HL-60/S4 treated with retinoic acid at 250 ng/mL for 4 days and 3 days (cell line): ENCODE data around the gene EBF3.
"Not testable (repeated sequence)": the region's sequence is repeated elsewhere in the genome, so short reads cannot be mapped to it uniquely, and the experiment has no call there.

Experiments used
- in situ Hi-C: fragments of 300-500 bp; cut with MboI; formaldehyde crosslinking; loops from 2 replicates; pipeline ENCODE4 v1.7.0; 2022; ENCODE audit warnings: low sequenced_read_pairs

EBF3 gene

DNA sequence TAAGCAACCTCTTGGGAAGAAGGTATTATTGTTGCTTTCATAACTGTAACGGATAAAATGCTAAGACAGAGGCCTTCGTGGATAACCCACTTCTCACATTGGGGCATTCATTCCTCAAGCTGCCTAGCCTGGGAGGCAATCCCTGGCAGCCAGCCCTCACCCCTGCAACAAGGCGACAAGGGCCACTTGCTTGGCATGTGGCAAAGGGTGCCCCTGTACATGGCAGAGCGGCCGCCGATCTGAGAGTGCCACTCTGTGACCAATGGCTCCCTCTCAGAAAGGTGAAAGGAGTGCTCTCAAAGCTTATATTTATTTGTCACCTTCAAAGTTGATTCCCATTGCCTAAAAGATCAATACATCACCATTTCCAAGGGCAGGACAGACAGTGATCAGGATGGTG lies 31.9 kb downstream of the EBF3 start:
- in situ Hi-C loops, result no loop called here

DNA sequence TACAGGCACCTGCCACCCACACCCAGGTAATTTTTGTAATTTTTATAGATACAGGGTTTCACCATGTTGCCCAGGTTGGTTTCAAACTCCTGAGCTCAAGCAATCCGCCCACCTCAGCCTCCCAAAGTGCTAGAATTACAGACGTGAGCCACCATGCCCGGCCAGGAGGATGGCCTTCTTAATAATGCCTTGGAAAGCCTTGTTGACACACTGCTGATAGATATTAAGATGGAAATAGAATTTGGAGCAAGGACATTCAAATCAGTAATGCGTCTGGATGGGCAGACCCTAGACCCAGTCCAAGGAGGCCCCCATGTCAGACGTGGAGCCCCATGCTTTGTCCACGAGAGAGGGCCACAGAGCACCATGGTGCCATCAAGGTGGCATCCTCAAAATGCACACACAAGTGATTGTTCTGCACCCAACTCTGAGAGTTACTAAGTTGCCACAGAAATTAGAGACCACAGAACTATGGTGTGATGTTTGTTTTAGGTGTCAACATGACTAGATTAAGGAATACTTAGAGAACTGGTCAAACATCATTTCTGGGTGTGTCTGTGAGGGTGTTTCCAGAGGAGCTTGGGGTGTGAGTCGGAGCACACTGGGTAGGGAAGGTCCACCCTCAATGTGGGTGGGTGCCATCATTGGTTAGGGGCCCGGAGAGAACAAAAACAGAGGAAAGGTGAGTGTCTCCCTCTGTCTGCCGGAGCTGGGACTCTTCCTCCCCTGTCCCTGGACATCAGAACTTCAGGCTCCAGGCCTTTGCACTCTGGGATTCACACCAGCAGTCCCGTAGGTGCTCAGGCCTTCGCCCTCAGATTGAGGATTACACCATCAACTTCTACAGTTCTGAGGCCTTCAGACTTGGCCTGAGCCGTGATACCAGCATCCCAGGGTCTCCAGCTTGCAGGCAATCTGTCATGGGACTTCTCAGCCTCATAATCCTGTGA lies 34.5 kb downstream of the EBF3 start:
- in situ Hi-C loops, result no loop called here

DNA sequence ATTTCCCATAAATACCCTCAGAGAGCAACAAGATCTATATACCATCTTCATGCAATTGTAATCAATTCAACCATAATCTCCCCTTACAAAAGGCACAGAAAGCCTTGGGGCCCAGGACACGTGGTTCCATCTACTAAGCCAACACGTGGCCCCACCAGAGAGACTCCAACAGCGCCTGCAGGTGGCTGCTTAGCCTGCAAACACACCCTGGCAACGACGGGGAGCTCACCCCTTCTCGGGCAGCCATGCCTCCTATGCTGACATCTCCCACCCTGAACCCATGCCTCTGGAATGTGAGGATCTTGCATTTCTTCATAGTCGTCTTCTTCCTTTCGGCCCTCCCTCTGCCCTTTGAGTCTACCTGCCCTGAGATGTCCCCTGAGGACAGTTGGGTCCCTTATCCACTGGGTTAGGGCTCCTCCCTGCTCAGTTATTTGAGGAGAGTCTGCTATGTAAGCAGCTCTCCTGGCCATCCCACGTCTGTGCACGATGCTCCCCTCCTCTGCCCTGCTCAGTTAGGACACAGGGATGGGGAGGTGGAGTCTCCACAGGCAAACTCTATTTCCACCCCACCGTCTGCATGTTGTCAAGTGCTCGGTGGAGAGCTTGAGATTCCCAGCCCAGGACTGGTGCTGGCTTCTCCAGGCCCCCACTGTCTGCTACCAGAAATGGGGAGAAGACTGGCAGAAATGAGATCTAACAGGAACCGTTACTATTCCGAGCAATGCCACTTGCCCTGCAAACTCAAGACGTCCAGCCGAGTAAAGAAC lies 36.5 kb downstream of the EBF3 start:
- in situ Hi-C loops, result no loop called here

DNA sequence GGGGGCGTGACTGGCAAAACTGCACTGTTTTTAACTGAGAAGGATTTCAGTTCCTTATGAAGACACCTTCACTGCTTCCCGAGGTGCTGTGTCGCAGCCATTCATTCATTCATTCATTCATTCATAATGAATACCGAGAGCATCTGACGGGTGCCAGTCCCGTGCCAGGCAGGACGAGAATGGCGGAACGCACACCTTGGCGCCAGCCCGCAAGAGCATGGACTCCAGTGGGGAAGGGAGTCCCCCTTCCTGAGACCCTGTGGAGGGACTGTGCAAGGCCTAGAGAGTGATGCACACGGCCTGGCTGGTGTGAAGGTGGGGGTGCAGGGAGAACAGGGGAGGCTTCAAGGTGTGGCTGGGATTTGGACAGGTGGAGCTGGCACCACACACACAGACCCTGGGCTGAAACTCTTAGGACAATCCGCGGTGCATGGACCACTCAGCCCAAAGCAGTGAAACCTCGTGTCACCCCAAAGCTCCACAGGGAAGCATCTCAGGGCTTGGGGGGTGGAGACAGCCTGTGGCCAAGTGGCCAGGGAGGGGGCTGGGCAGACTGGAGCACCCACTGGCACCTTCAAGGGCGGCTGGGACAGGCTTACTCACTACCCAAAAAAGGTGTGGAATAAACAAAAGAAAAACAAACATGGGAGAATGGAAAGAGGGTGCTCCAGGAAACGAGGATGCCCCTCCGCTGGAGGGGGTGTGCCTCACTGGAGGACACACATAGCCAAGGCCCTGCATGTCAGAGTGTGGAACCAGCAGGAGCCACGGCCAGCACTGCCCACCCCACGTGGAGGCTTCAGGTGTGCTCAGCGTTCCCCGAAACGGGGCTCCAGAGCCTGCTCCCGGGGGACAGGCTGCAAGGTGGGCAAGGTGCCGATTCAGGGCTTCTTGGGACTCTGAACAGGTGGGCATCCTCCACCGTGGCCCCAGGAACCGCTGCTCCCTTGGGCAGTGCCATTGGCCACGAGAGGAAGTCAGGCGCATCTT lies 37.7 kb downstream of the EBF3 start:
- in situ Hi-C loops, result no loop called here

DNA sequence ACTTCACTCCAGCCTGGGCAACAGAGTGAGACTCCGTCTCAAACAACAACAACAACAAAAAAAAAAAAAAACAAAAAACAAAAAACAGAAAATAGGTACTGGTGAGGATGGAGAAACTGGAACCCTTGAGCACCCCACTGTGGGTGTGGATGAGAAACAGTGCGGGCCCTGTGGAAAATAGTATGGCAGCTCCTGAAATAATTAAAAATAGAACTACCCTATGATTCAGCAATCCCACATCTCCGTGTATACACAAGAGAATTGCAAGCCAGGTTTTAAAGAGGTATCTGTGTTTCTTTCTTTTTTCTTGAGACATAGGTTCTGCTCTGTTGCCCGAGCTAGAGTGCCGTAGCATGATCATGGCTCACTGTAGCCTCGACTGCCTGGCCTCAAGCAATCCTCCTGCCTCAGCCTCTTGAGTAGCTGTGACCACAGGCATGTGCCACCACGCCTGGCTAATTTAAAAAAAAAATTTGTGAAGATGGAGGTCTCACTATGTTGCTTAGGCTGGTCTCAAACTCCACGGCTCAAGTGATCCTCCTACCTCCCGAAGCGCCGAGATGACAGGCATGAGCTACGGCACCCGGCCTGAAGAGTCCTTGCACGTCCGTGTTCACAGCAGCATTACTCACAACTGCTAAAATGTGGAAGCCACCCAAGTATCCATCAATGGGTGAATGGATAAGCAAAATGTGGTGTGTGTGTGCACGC lies 39.5 kb downstream of the EBF3 start:
- in situ Hi-C loops, result no loop called here

DNA sequence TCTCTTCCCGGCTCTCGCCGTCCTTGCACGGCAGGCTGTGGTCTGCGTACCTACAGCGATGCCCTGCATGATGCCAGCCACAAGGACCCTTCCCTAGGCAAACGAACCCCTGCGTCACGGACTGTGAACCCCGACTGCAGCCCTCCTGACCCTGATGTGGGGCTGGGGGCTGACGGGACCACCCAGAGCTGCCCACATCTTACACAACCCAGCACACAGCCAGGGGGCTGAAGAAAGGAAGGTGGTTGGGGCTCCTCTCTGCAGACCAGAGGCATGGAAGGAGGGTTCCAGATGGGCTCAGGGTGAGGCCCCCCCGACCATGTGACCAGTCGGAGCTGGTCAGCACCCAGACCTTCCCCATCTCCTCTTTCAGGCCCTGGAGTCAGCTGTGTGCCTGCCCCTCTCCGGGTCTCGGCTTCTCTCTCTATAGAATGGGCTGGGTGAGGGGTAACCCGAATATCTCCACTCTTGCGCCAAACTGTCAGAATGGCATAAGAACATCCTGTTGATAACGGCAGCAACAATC lies 41.4 kb downstream of the EBF3 start:
- in situ Hi-C loops, result no loop called here

DNA sequence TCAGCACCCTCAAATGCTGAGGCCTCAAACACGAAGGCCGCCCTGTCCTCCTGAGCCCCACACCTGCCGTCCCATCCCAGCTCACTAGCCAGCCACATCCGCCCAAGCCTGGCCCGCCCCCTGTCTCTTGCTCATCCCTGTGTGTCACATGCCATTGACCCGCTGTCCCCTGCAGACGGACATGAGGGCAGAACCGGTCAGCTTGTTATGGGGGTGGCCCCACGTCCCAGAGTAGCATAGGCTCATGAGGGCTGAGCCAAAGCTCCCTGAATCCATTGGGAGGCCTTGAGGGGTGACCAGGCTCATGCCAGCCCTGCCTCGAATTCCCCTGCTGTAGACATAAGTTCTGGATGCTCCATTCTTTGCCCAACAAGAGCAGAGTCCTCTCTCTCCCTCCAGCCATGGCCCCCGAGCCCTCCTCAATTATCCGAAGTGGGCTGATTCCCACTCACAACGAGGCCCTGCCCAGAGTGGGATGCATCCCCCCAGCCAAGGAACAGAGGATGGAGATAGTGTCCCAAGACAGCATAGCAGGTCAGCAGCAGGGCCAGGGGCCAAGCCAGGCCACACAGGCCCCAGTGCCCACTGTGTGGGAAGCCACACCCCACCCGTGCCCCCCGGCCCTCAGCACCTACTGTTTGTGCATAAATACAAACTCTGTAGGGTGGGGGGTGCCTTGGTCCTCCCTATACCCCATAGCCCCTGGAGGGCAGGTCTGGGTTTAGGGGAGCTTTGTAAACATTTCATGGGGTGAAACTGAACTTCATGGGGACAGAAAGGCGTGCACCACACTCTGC lies 42.1 kb downstream of the EBF3 start:
- in situ Hi-C loops, result no loop called here

DNA sequence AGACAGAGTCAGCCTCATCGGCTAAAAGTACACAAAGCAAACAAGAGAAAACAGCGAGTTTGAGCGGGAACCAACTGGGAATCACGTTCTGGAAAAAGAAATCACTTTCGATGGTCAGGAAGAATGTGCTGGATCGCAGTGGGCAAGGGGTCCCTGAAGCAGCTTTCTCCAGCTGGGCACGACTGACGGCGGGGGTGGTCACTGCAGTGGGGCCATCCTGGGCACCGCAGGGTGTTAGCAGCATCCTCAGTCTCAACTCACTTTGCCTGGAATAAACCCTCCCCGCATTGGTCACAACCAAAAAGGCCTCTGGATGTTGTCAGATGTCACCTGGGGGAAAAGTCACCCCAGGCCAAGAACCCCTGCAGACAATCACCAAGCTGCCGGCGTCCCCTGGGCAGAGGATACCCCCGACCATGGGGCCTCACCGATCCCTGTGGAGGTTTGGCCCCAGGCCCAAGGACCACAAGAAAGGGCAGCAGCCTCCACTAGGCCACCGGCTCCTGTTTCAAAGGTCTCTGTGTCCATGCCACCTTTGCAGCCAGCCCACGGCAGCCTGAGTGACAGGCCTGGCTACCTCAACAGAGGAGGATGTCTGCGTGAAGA lies 42.9 kb downstream of the EBF3 start:
- in situ Hi-C loops, result no loop called here

DNA sequence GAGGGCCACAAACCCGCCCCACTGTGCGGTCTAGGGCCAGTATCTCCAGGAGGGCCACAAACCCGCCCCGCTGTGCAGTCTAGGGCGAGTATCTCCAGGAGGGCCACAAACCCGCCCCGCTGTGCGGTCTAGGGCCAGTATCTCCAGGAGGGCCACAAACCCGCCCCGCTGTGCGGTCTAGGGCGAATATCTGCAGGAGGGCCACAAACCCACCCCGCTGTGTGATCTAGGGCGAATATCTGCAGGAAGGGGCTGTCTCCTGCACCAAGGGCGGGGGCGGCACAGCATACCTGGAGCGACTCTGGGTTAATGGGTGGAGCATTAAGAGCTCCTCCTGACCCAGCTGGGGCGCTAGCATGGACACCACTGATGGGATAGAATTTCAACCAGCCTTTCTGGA lies 43.9 kb downstream of the EBF3 start:
- in situ Hi-C loops, result not testable (repeated sequence)

DNA sequence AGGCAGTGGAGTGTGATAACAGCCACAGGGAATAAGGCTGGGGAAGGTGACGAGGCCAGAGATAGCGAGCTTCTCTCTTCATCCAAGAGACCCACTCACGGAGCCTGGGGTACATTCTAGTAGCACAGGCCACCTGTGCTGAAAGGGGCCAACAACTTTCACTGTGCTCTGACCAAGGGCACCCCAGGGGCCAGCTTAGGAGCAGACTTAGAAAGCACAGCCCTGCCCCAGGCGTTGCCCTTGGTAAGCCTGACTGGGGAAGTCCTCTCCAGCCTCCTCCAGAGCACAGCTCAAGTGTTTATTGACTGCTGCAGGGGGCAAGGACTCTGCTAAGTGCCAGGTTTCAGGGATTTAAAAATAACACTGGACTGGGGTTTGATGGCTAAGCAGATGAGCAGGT lies 44.7 kb downstream of the EBF3 start:
- in situ Hi-C loops, result no loop called here

DNA sequence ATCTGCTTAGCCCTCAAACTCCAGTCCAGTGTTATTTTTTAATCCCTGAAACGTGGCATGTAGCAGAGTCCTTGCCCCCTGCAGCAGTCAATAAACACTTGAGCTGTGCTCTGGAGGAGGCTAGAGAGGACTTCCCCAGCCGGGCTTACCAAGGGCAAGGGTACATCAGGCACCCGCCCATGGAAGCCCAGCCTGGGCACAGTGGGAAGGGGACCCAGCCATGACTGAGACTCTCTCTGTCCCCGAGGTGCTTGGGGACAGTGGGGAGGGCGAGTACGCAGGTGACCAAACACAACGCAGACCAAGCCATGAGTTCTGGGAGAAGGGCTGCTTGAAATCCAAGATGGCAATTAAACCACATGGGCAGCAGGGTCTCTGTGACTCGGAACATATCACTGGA lies 45.2 kb downstream of the EBF3 start:
- in situ Hi-C loops, result no loop called here

DNA sequence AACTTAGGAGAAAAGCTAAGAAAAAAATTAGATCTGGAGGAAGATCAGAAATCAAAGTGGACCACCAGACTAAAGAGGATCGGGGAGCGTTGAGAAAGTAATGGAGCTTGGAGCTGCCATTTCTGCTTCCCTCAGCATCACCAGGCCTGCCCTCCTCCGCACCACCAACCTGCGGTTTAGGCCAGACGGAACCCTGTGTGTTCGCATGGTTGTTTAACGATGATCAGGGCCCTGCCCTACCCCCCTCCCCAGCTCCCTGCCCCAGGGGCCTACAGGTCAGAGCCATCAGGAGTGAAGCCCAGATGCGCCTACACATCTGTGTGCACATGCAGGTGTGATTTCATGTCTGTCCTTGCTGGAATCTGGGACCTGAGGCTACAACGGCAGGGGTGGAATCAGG lies 45.7 kb downstream of the EBF3 start:
- in situ Hi-C loops, result no loop called here

DNA sequence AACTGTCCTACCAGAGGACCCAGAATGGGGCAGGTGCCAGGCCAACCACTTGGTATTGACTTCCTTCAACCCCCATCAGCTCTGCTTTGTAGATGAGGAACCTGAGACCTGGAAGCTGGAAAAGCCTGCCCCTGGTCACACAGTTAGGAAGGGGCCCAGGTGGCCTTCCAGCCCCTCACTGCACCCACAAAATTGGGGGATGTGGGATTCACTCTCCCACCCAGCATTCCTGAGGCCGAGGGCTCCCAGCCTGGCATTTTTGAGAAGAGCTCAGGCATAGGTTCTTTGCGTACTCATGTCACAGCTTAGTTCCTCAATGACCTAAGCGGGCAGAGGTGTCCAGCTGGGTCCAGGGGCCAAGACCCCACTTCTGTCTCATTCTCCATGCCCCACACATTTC lies 46.1 kb downstream of the EBF3 start:
- in situ Hi-C loops, result no loop called here

DNA sequence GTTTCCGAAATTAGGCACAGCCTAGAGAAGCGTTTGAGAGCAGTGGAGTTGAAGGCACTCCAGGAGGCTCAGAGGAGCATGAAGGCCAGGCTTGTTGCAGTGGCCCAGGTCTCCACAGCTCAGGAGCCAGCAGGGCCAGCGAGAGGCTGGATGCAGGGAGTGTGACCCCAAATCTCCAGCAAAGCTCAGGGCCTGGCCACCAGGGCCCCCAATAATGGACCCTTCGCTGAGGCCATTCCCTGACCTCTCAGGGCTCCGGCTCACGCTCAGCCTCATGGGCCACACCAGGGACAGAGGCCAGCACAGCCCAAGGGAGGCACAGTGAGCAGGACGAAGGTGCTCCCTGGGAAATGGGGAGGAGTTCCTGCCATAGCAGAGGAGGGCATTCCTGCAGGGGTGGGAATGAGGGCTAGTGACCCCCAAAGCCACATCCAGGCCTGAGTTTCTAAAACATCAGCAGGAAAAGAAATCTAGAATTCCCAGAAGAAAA lies 47.5 kb downstream of the EBF3 start:
- in situ Hi-C loops, result no loop called here

DNA sequence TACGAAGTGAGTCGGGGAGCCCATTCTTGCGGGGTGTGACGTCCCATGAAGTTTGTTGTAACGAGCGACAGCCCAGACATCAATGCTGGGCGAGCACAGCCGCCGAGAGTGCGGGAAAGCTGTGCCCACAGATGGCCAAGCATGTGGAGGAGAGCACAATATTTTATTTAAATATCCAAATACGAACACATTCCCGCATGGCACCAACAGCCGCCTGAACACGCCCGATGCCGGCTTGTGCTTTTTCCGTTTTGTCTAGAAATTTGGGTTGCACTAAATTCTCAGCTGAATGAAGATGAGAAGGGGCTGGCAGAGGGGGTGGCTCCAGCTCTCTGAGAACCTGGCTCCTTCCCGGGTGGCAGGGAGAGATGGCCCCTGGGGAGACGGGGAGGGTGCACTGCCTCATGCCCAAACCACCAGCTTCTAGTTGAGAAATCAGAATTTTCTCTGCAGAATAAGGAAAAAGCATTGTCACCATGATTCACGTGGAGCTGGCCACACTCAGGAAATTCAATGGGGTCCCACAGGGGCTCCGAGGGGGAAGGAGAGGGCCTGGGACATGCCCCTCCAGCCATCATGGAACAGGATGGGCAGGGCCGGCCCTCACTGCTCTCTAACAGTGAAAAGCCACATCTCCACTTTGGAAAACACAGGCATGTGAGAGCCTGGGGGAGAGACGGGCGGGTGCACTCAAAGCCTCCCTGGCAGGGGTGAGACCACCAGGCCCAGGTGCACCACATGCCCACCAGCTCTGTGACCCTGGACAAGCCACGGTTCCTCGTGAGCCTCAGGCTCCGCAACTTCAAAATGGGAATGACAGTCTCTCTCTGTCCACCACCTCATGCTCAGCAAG lies 48.3 kb downstream of the EBF3 start:
- in situ Hi-C loops, result no loop called here

DNA sequence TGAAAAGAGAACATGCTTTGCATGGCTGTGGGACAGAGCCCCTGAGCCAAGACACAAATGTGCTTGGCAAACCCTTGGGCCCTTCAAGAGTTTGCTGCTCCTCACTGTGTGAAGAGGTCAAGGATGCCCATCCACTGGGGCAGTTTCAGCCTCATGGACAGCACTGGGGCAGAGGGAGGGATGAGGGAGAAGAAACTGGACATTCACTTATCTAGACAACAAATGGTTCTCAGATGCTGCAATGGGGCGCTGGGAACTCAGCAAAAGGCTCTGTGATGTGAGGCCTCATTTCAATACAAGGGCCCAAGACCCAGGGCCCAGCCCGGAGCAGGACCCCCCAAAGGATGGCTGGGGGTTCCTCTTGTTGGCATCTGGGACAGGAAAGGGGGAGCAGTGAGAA lies 49.1 kb downstream of the EBF3 start:
- in situ Hi-C loops, result no loop called here

DNA sequence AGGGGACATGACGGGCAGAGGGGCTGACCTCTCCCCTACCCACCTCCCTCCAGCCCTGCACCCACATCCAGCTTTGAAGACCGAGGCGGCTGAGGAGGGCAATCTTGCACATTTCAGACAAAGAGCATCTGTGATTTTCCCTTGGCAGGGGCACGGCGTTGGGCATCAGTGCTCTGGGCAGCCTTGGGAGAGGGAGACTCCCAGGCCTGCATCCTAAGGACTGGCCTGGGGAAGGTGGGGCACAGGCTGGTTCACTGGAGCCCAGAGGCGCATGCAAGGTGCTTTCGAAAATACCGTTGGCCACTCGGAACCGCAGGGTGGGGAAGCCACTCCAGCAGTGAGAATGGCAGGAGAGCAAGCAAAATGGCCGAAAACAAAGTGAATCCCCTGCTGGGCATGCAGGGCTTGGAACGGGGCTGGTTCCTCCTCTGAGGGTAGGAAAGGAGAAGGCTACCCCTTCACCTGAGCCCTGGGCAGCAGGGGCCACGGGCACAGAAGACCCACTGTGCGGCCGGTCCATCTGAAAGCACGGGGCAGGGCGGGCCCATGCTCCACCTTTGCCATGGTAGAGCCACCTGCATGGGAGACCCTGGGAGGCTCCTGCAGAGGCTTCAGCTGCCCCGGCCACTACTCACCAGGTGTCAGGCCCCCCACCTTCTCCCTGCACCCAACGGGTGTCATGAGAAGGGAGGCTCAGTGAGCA lies 49.8 kb downstream of the EBF3 start:
- in situ Hi-C loops, result no loop called here
